HCT116 (cell line): ENCODE data around the gene COL5A1. TPM values are rescaled to one million over a fixed set of nuclear protein-coding genes. Genes with fewer than 3 reads are reported as not detected.

Experiments
- ATAC-seq: fragments of 200-7000 bp; cut with Tn5 transposase; 2 replicates; pipeline ENCODE4 v1.9.1; 2020; ENCODE audit warnings: mild to moderate bottlenecking, moderate library complexity
- BruUV-seq: library from RNA; stranded (reverse); fragments of 400-500 nt; replicated peaks from 2 replicates; lab custom pipeline; 2021; lab: Mats Ljungman, UMichigan
- CTCF ChIA-PET: fragments of 300-600 bp; sonication (Branson Sonifier 250); formaldehyde crosslinking; loops from one replicate; lab custom pipeline; 2021; ENCODE audit warnings: antibody characterized with exemption; lab: Charles Lee
- POLR2A ChIA-PET: fragments of 300-600, 350-600 bp; sonication (Branson Sonifier 250); formaldehyde crosslinking; loops from one replicate; lab custom pipeline; 2021; ENCODE audit warnings: antibody characterized with exemption; lab: Charles Lee
- RAD21 ChIA-PET, 2 experiments: fragments of 300-600 bp; sonication (Branson Sonifier 250); formaldehyde crosslinking; loops; one replicate each; lab custom pipeline; 2023; ENCODE audit warnings: low total read pairs in 2 of 2; ENCODE audit not compliant: uncharacterized antibody in 2 of 2, unreplicated experiment in 2 of 2, low non-redundant PET in 1 of 2; lab: Charles Lee
- DNase-seq: peaks from one replicate; pipeline ENCODE4 v3.0.0-alpha.2; 2010; ENCODE audit warnings: low read depth, low spot score
- H2AFZ ChIP-seq: fragments of 200-600 bp; shearing (Covaris generic), sonication (generic); 2 replicates; pipeline ENCODE4 v1.6.1; 2017; ENCODE audit warnings: low read depth, mixed run types, mixed read lengths, antibody characterized with exemption, low read length; ENCODE audit not compliant: poor library complexity, severe bottlenecking
- H3K27ac ChIP-seq: 2 replicates; pipeline ENCODE4 v1.5.1; 2012; ENCODE audit warnings: low read depth, low read length
- H3K27me3 ChIP-seq: fragments of 200-600 bp; sonication (generic); 2 replicates; pipeline ENCODE4 v1.6.1; 2016; ENCODE audit warnings: mixed run types, low read length, mixed read lengths; ENCODE audit not compliant: insufficient read depth
- H3K36me3 ChIP-seq, 2 experiments: fragments of 200-500 bp in 1 of 2; fragments of 200-600 bp in 1 of 2; sonication (Bioruptor generic) in 1 of 2; sonication (generic) in 1 of 2; 2 replicates each; pipeline versions ENCODE4 v1.5.1 to v1.6.1; 2014 to 2016; ENCODE audit warnings: low read length in 2 of 2, inconsistent platforms in 1 of 2, mixed read lengths in 1 of 2, mixed run types in 1 of 2; ENCODE audit not compliant: insufficient read depth in 2 of 2, control insufficient read depth in 1 of 2
- H3K4me1 ChIP-seq, 2 experiments: fragments of 200-600 bp in 1 of 2; sonication (generic) in 1 of 2; 2 replicates each; pipeline versions ENCODE4 v1.5.1 to v1.6.1; 2012 to 2017; ENCODE audit warnings: low read length in 2 of 2, inconsistent platforms in 1 of 2, mild to moderate bottlenecking in 1 of 2, mixed read lengths in 1 of 2, mixed run types in 1 of 2, moderate library complexity in 1 of 2; ENCODE audit not compliant: insufficient read depth in 2 of 2, control insufficient read depth in 1 of 2
- H3K4me2 ChIP-seq: fragments of 200-600 bp; sonication (generic); 2 replicates; pipeline ENCODE4 v1.6.1; 2017; ENCODE audit warnings: mixed run types, low read length, mixed read lengths
- H3K4me3 ChIP-seq, 2 experiments: fragments of 200-600 bp in 1 of 2; sonication (generic) in 1 of 2; replicated peaks in 1 of 2; 2 replicates each; pipeline ENCODE4 v1.5.1; 2011 to 2016; ENCODE audit warnings: low read length in 2 of 2, control low read depth in 1 of 2, low read depth in 1 of 2, mild to moderate bottlenecking in 1 of 2, mixed read lengths in 1 of 2, mixed run types in 1 of 2
- H3K79me2 ChIP-seq: fragments of 200-600 bp; sonication (generic); 2 replicates; pipeline ENCODE4 v1.6.1; 2017; ENCODE audit warnings: mild to moderate bottlenecking, mixed run types, low read length, moderate library complexity, mixed read lengths; ENCODE audit not compliant: insufficient read depth
- H3K9ac ChIP-seq: fragments of 200-600 bp; sonication (generic); 2 replicates; pipeline ENCODE4 v1.6.1; 2016; ENCODE audit warnings: low read length, mixed read lengths
- H3K9me2 ChIP-seq: fragments of 200-600 bp; sonication (generic), shearing (Covaris generic); 2 replicates; pipeline ENCODE4 v1.6.1; 2017; ENCODE audit warnings: mixed run types, mild to moderate bottlenecking, moderate library complexity; ENCODE audit not compliant: insufficient read depth
- H3K9me3 ChIP-seq, 2 experiments: fragments of 200-500 bp in 1 of 2; fragments of 200-600 bp in 1 of 2; sonication (Bioruptor generic) in 1 of 2; sonication (generic) in 1 of 2; 2 replicates each; pipeline ENCODE4 v1.6.1; 2014 to 2017; ENCODE audit warnings: low read length in 2 of 2, mixed read lengths in 2 of 2, inconsistent platforms in 1 of 2, low read depth in 1 of 2, mild to moderate bottlenecking in 1 of 2, mixed run types in 1 of 2, moderate library complexity in 1 of 2; ENCODE audit not compliant: control insufficient read depth in 1 of 2, insufficient read depth in 1 of 2
- H4K20me1 ChIP-seq: fragments of 200-600 bp; sonication (generic), shearing (Covaris generic); 2 replicates; pipeline ENCODE4 v1.6.1; 2017; ENCODE audit warnings: mixed run types, mild to moderate bottlenecking, moderate library complexity; ENCODE audit not compliant: insufficient read depth
- CBX3 ChIP-seq: IDR thresholded peaks from 2 replicates; pipeline ENCODE4 v1.6.1; 2012; ENCODE audit warnings: low read depth
- ELF1 ChIP-seq: IDR thresholded peaks from 2 replicates; pipeline ENCODE4 v1.6.1; 2012; ENCODE audit warnings: low read depth, borderline replicate concordance
- EZH2phosphoT487 ChIP-seq: fragments of 200-600 bp; IDR thresholded peaks from 2 replicates; pipeline ENCODE4 v1.6.1; 2018; ENCODE audit warnings: antibody characterized with exemption, borderline replicate concordance
- FOSL1 ChIP-seq: IDR thresholded peaks from 2 replicates; pipeline ENCODE4 v1.6.1; 2012; ENCODE audit warnings: low read depth
- JUND ChIP-seq: IDR thresholded peaks from 2 replicates; pipeline ENCODE4 v1.6.1; 2012
- POLR2A ChIP-seq: IDR thresholded peaks from 2 replicates; pipeline ENCODE4 v1.7.0; 2011; ENCODE audit warnings: borderline replicate concordance; ENCODE audit not compliant: insufficient read depth, insufficient read length; ENCODE audit errors: extremely low read depth
- POLR2AphosphoS5 ChIP-seq: IDR thresholded peaks from 2 replicates; pipeline ENCODE4 v1.6.1; 2011; ENCODE audit warnings: mild to moderate bottlenecking, low read depth, low read length, moderate library complexity
- RAD21 ChIP-seq: IDR thresholded peaks from 2 replicates; pipeline ENCODE4 v1.6.1; 2012; ENCODE audit warnings: low read depth, mild to moderate bottlenecking
- SIN3A ChIP-seq: IDR thresholded peaks from 2 replicates; pipeline ENCODE4 v1.6.1; 2012; ENCODE audit warnings: low read depth
- SP1 ChIP-seq: IDR thresholded peaks from 2 replicates; pipeline ENCODE4 v1.6.1; 2012; ENCODE audit warnings: low read depth
- SRF ChIP-seq: IDR thresholded peaks from 2 replicates; pipeline ENCODE4 v1.6.1; 2012; ENCODE audit warnings: low read depth
- YY1 ChIP-seq: IDR thresholded peaks from 2 replicates; pipeline ENCODE4 v1.6.1; 2011; ENCODE audit warnings: low read length, low read depth, moderate library complexity, mild to moderate bottlenecking; ENCODE audit not compliant: insufficient replicate concordance; ENCODE audit errors: extremely low read depth
- ZFX ChIP-seq: fragments of 450-650 bp; IDR thresholded peaks from 2 replicates; pipeline ENCODE4 v1.6.1; 2017
- ZNF274 ChIP-seq: fragments of 200-500 bp; sonication (Bioruptor generic); IDR thresholded peaks from 2 replicates; pipeline ENCODE4 v1.6.1; 2014; ENCODE audit warnings: mild to moderate bottlenecking, low read depth, low read length, inconsistent platforms
- intact Hi-C: fragments of 100-400 bp; cut with micrococcal nuclease; formaldehyde crosslinking; loops from 2 replicates; pipeline ENCODE4 v1.10.0; 2022
- total RNA-seq: library from RNA; stranded (reverse); gene quantifications from one replicate; pipeline ENCODE4 v1.2.1, GENCODE V29; 2021; ENCODE audit not compliant: unreplicated experiment
- TF ChIP-seq, protein P1 (sequence below): IDR thresholded peaks from 2 replicates; pipeline ENCODE4 v1.6.1; 2012

The COL5A1 gene
- total RNA-seq, 1 experiment from 2014 or later = 0.30 TPM

- no TSS peak for BruUV-seq
- DNase-seq (no peak), ATAC-seq (no peak)
- H3K27me3 ChIP-seq = peaks cover 4% of the 10 kb centered on the region; the same call in 1 of the 2 replicates
- H3K4me2 ChIP-seq = no peak overlapping the region
- TF ChIP-seq ELF1 (no peak), CBX3 (no peak), ZNF274 (no peak)
- intact Hi-C loops = no loop called here
- no peaks in the 10 kb centered on the region for H3K9me3 ChIP-seq
- H3K9ac ChIP-seq = no peak overlapping the region
- H3K79me2 ChIP-seq = no peaks in the 10 kb centered on the region
- no peak overlapping the region for H2AFZ ChIP-seq
- H4K20me1 ChIP-seq = no peaks in the 10 kb centered on the region
- POLR2A ChIA-PET = no interaction called here
- H3K4me1 ChIP-seq = peaks cover 0 to 15% of the 10 kb centered on the region in 2 experiments; a peak in 2 of 4 replicates
- no peaks in the 10 kb centered on the region for H3K9me2 ChIP-seq
- CTCF ChIA-PET = no interaction called here
- no peak overlapping the region for H3K4me3 ChIP-seq
- RAD21 ChIA-PET = no interaction called here
- no peaks in the 10 kb centered on the region for H3K36me3 ChIP-seq
- H3K27ac ChIP-seq = no peak overlapping the region
Measured at GRCh38 chr9:134623258-134624066, 18.1 kb upstream of the COL5A1 start.

- Histone ChIP-seq H3K4me2 (no peak overlapping the region), H3K9me3 (no peaks in the 10 kb centered on the region), H3K36me3 (no peaks in the 10 kb centered on the region), H3K9ac (no peak overlapping the region), H3K9me2 (no peaks in the 10 kb centered on the region), H3K4me1 (peaks cover 0 to 15% of the 10 kb centered on the region in 2 experiments; a peak in 2 of 4 replicates), H4K20me1 (no peaks in the 10 kb centered on the region), H3K27ac (no peak overlapping the region), H3K79me2 (no peaks in the 10 kb centered on the region), H3K27me3 (peaks cover 4% of the 10 kb centered on the region; the same call in 1 of the 2 replicates), H2AFZ (no peak overlapping the region), H3K4me3 (no peak overlapping the region)
- ChIA-PET RAD21 (no interaction called here), POLR2A (no interaction called here), CTCF (no interaction called here)
- TF ChIP-seq SIN3A = no peak
- no peak for TF ChIP-seq ZFX
- no peak for TF ChIP-seq JUND
- TF ChIP-seq SRF = no peak
- no peak for TF ChIP-seq FOSL1
- TF ChIP-seq POLR2A = no peak
- TF ChIP-seq EZH2phosphoT487 = no peak
- no peak for TF ChIP-seq SP1
- TF ChIP-seq ELF1 = no peak
- TF ChIP-seq, protein P1, sequence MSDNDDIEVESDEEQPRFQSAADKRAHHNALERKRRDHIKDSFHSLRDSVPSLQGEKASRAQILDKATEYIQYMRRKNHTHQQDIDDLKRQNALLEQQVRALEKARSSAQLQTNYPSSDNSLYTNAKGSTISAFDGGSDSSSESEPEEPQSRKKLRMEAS = no peak
- TF ChIP-seq POLR2AphosphoS5 = no peak
- TF ChIP-seq RAD21 = no peak
- no peak for TF ChIP-seq YY1
- no peak for DNase-seq
- BruUV-seq = no TSS peak
- intact Hi-C loops = no loop called here
- no peak for ATAC-seq
Measured at GRCh38 chr9:134624137-134624591, 17.4 kb upstream of the COL5A1 start.
